Kidney (tissue), 14 donors: ENCODE results near the gene BECN2. TPM values are rescaled to one million over a fixed set of nuclear protein-coding genes. Genes with fewer than 3 reads are reported as not detected.

Source experiments
- DNase-seq, 5 donors: peaks; one replicate each; pipeline ENCODE4 v3.0.0-alpha.2; 2013 to 2020
- FAIRE-seq: peaks from 2 replicates; lab custom pipeline; 2012; peaks lifted over from hg19 to GRCh38; lab: Jason Lieb, UNC
- H3K27ac ChIP-seq, 2 donors: one replicate each; pipeline ENCODE4 v1.7.0; 2013; ENCODE audit warnings: low read depth in 2 of 2, low read length in 2 of 2, inconsistent platforms in 1 of 2
- H3K27me3 ChIP-seq: one replicate; pipeline ENCODE4 v1.7.1; 2013; ENCODE audit warnings: low read length, inconsistent platforms; ENCODE audit not compliant: control insufficient read depth, insufficient read depth
- H3K36me3 ChIP-seq, 3 donors: one replicate each; pipeline versions ENCODE4 v1.7.0 to v1.7.1; 2013; ENCODE audit warnings: low read length in 3 of 3, control low read depth in 1 of 3, inconsistent platforms in 1 of 3; ENCODE audit not compliant: insufficient read depth in 3 of 3, control insufficient read depth in 2 of 3
- H3K4me1 ChIP-seq, 3 donors: one replicate each; pipeline versions ENCODE4 v1.7.0 to v1.7.1; 2013; ENCODE audit warnings: low read length in 3 of 3, inconsistent platforms in 1 of 3, low read depth in 1 of 3; ENCODE audit not compliant: control insufficient read depth in 2 of 3, insufficient read depth in 2 of 3
- H3K4me3 ChIP-seq, 3 donors: one replicate each; pipeline versions ENCODE4 v1.7.0 to v1.8.1; 2013; ENCODE audit warnings: low read length in 3 of 3, control low read depth in 1 of 3, inconsistent platforms in 1 of 3
- H3K9ac ChIP-seq, 3 donors: one replicate each; pipeline versions ENCODE4 v1.7.0 to v1.7.1; 2013; ENCODE audit warnings: low read length in 3 of 3, control low read depth in 1 of 3, inconsistent platforms in 1 of 3
- H3K9me3 ChIP-seq, 3 donors: one replicate each; pipeline versions ENCODE4 v1.7.0 to v1.7.1; 2013; ENCODE audit warnings: low read length in 3 of 3, control low read depth in 1 of 3, inconsistent platforms in 1 of 3; ENCODE audit not compliant: control insufficient read depth in 2 of 3, insufficient read depth in 1 of 3
- CTCF ChIP-seq: IDR thresholded peaks from 3 replicates; pipeline ENCODE4 v1.5.1; 2012; ENCODE audit warnings: mild to moderate bottlenecking, moderate library complexity, borderline replicate concordance; ENCODE audit not compliant: insufficient read depth; ENCODE audit errors: extremely low read depth
- intact Hi-C: fragments of 100-400 bp; cut with DNase I; formaldehyde crosslinking; loops from one replicate; pipeline ENCODE4 v1.11.1; 2022
- polyA plus RNA-seq: library from polyadenylated mRNA; stranded (reverse); fragments of 350-450 nt; fragmentation: Illumina TruSeq; extraction: RNeasy Lipid Tissue Mini Kit (QIAGEN cat#74804); gene quantifications from one replicate; pipeline ENCODE4 v1.2.3, GENCODE V29; 2014; ENCODE audit warnings: low read depth, low replicate concordance; ENCODE audit not compliant: insufficient read depth
- total RNA-seq: library from RNA; stranded (reverse); fragmentation: NEBNext Ultra II Directional; extraction: Animal tissue kit (Norgen Biotek cat#: 25700); gene quantifications from one replicate; pipeline ENCODE4 v1.2.1, GENCODE V29; 2021
- donor health status: control.
- donor health status: control.
- donor health status: control.
- donor health status: control.
- donor health status: control.
- donor health status: DM: yes; HTN: yes; CAD: no.
- donor health status: Normal renal cell carcinoma (clear cell type).

The BECN2 gene
- total and polyA plus RNA-seq, 2 donors from 2014 or later: not detected

DNA sequence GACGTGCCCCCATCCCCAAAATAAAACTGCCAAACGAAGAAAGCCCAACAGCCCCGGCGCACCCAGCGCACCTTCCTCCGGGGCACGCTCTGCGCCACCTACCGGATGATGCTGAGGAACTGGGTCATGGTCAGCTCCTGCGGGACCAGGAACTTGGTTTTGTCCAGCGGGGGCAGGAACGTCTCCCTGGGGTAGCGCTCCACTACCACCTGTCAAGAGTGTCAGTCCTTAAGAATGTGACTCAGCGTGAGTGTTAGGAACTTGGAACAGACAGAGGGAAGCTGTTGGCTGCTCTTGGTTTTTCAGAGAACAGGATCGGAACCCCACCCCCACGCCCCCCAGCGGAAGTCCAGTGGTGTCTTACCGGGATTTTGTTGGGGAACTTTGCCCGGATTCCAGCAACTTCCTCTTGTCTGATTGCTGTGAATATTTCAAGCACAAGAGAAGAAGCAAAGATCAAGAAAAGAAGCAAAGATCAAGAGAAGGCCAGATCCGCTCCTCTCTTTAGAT, 40.9 kb downstream of the BECN2 start:
- Histone ChIP-seq H3K9ac (peak overlapping the region in 2 of 3 donors; percentile 2 to 26), H3K9me3 (no peaks in the 10 kb centered on the region), H3K4me3 (peak overlapping the region; percentile 32 to 67 (median 58)), H3K4me1 (no peaks in the 10 kb centered on the region), H3K27ac (no peak overlapping the region), H3K27me3 (no peaks in the 10 kb centered on the region), H3K36me3 (no peaks in the 10 kb centered on the region)
- intact Hi-C loops: no loop called here
- peak; percentile 45 for TF ChIP-seq CTCF
- DNase-seq (peak; percentile 66 to 83 (median 70)), FAIRE-seq (no peak)

DNA sequence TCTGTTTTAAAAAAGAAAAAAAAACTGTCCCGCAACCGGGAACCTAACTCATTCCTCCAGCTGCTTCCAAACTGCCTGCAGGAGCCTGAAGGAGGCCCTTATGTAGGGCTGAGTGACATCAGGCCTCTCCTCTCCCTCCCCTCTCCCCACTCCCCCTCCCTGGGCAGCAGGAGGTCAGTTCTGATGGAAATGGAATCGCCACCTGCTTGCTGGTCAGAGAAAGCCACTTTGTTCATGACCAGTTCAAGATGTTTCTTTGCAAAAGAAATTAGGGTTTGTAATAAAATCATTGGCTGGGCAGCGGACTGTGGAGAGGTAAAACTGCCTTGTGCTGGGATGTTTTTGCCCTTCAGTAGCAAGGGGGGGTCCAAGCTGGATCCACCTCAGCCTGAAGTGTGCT, 41.5 kb downstream of the BECN2 start, which contains the start of gene MAP1LC3C:
Gene MAP1LC3C (minus strand): TSS at position 73 of the 400 bp plus-strand sequence. CDS start 90 bp downstream, outside the sequence.
- H3K27ac ChIP-seq: no peak within 1 kb of the TSS
- H3K36me3 ChIP-seq: no peaks in the 10 kb centered on the region
- no peaks in the 10 kb centered on the region for H3K4me1 ChIP-seq
- H3K4me3 ChIP-seq: peak within 1 kb of the TSS; percentile 32 to 67 (median 58)
- no peaks in the 10 kb centered on the region for H3K9me3 ChIP-seq
- H3K27me3 ChIP-seq: no peaks in the 10 kb centered on the region
- DNase-seq (peak in 4 of 5 donors; percentile 53 to 73 (median 64)), FAIRE-seq (no peak)
- intact Hi-C loops: no loop called here
- H3K9ac ChIP-seq: peak within 1 kb of the TSS in 2 of 3 donors; percentile 2 to 26
- no peak for TF ChIP-seq CTCF

GRCh38 chr1:242000434-242000833, 42.9 kb downstream of the BECN2 start:
- no peak for FAIRE-seq
- H3K9ac ChIP-seq: no peak overlapping the region

More at GRCh38 chr1:242000434-242000833, 42.9 kb downstream of the BECN2 start:
- Histone ChIP-seq H3K27me3 (no peaks in the 10 kb centered on the region), H3K9me3 (no peaks in the 10 kb centered on the region), H3K27ac (no peak overlapping the region), H3K4me3 (no peak overlapping the region), H3K4me1 (no peaks in the 10 kb centered on the region), H3K36me3 (no peaks in the 10 kb centered on the region)
- no peak for DNase-seq
- intact Hi-C loops: no loop called here
- TF ChIP-seq CTCF: no peak
